Measurements from ENCODE around the gene FADS6.

The FADS6 gene

GRCh38 chr17:74898376-74898946 is 5.0 kb upstream of the FADS6 start:
- TF ChIP-seq CTCF (IDR thresholded peaks at IDR 0.05; ENCODE audit: control insufficient read depth, extremely low read depth, insufficient read depth): no peak
- H3K4me3 ChIP-seq (ENCODE audit: low read depth, low read length): no peak overlapping the region
- DNase-seq (ENCODE audit: low read depth): no peak

- no peak for DNase-seq (ENCODE audit: low read depth)
- no peak overlapping the region for H3K4me3 ChIP-seq (ENCODE audit: low read depth, low read length)
- no peak for TF ChIP-seq CTCF (IDR thresholded peaks at IDR 0.05; ENCODE audit: control insufficient read depth, extremely low read depth, insufficient read depth)
Measured at GRCh38 chr17:74893936-74894671, 671 bp upstream of the FADS6 start.

- TF ChIP-seq CTCF (IDR thresholded peaks at IDR 0.05; ENCODE audit: control insufficient read depth, extremely low read depth, insufficient read depth): no peak
- no peak overlapping the region for H3K4me3 ChIP-seq (ENCODE audit: low read depth, low read length)
- DNase-seq (ENCODE audit: low read depth): no peak
Measured at GRCh38 chr17:74892013-74892841, 1.2 kb downstream of the FADS6 start.

GRCh38 chr17:74890554-74890953 is 2.9 kb downstream of the FADS6 start:
- no peak overlapping the region for H3K4me3 ChIP-seq (ENCODE audit: low read depth, low read length)
- DNase-seq (ENCODE audit: low read depth): no peak
- TF ChIP-seq CTCF (IDR thresholded peaks at IDR 0.05; ENCODE audit: control insufficient read depth, extremely low read depth, insufficient read depth): no peak

GRCh38 chr17:74888469-74888868 is 5.0 kb downstream of the FADS6 start:
- no peak for DNase-seq (ENCODE audit: low read depth)
- no peak overlapping the region for H3K4me3 ChIP-seq (ENCODE audit: low read depth, low read length)
- no peak for TF ChIP-seq CTCF (IDR thresholded peaks at IDR 0.05; ENCODE audit: control insufficient read depth, extremely low read depth, insufficient read depth)

GRCh38 chr17:74883241-74883745 is 10.1 kb downstream of the FADS6 start:
- no peak overlapping the region for H3K4me3 ChIP-seq (ENCODE audit: low read depth, low read length)
- DNase-seq (ENCODE audit: low read depth): no peak
- no peak for TF ChIP-seq CTCF (IDR thresholded peaks at IDR 0.05; ENCODE audit: control insufficient read depth, extremely low read depth, insufficient read depth)
